SU-DHL-6 (cell line): Measurements from ENCODE around the gene DPY19L1.
"Not testable (repeated sequence)": the region's sequence is repeated elsewhere in the genome, so short reads cannot be mapped to it uniquely, and the experiment has no call there.

Experiments
- H2AFZ ChIP-seq: fragments of 200-600 bp; sonication (generic); 2 replicates; pipeline ENCODE4 v1.6.1; 2014; ENCODE audit warnings: low read depth, mild to moderate bottlenecking, moderate library complexity, mixed read lengths, antibody characterized with exemption, low read length; ENCODE audit not compliant: severe bottlenecking
- H3F3A ChIP-seq: fragments of 200-600 bp; shearing (Covaris generic); 2 replicates; pipeline ENCODE4 v1.6.0; 2016; ENCODE audit warnings: antibody characterized with exemption, mild to moderate bottlenecking; ENCODE audit not compliant: insufficient read depth
- H3K27ac ChIP-seq: fragments of 200-600 bp; sonication (generic); 2 replicates; pipeline ENCODE4 v1.5.1; 2016; ENCODE audit warnings: low read depth, mild to moderate bottlenecking, low read length, moderate library complexity, mixed read lengths
- H3K27me3 ChIP-seq: fragments of 200-600 bp; sonication (generic), shearing (Covaris generic); 2 replicates; pipeline ENCODE4 v1.6.0; 2014; ENCODE audit warnings: mild to moderate bottlenecking, low read length
- H3K36me3 ChIP-seq: fragments of 200-600 bp; sonication (generic); 2 replicates; pipeline ENCODE4 v1.6.1; 2014; ENCODE audit warnings: mild to moderate bottlenecking, low read length, mixed read lengths
- H3K4me2 ChIP-seq: fragments of 300-600, 200-600 bp; shearing (Covaris generic), sonication (generic); 2 replicates; pipeline ENCODE4 v1.6.0; 2014; ENCODE audit warnings: low read length, low read depth, mild to moderate bottlenecking; ENCODE audit not compliant: poor library complexity, severe bottlenecking
- H3K4me3 ChIP-seq: fragments of 200-600 bp; sonication (generic); 2 replicates; pipeline ENCODE4 v1.5.1; 2014; ENCODE audit warnings: antibody characterized with exemption, low read length, mild to moderate bottlenecking, mixed read lengths; ENCODE audit not compliant: insufficient read depth, poor library complexity, severe bottlenecking
- H3K79me2 ChIP-seq: fragments of 200-600 bp; sonication (generic); 2 replicates; pipeline ENCODE4 v1.6.1; 2014; ENCODE audit warnings: mild to moderate bottlenecking, low read length, moderate library complexity; ENCODE audit not compliant: insufficient read depth
- H3K9ac ChIP-seq: fragments of 200-600 bp; sonication (generic); 2 replicates; pipeline ENCODE4 v1.7.0; 2014; ENCODE audit warnings: mild to moderate bottlenecking, low read length
- H3K9me2 ChIP-seq: fragments of 200-600 bp; sonication (generic); replicated peaks from 2 replicates; pipeline ENCODE4 v1.6.1; 2014; ENCODE audit warnings: low read length; ENCODE audit not compliant: insufficient read depth
- H3K9me3 ChIP-seq: fragments of 200-600 bp; sonication (generic); 2 replicates; pipeline ENCODE4 v1.6.1; 2014; ENCODE audit warnings: low read length, mixed read lengths; ENCODE audit not compliant: insufficient read depth
- H4K20me1 ChIP-seq: fragments of 200-600 bp; sonication (generic); 2 replicates; pipeline ENCODE4 v1.6.1; 2014; ENCODE audit warnings: low read depth, mild to moderate bottlenecking, antibody characterized with exemption, low read length, moderate library complexity, mixed read lengths
- EZH2phosphoT487 ChIP-seq: fragments of 200-600 bp; sonication (generic), shearing (Covaris generic); conservative IDR thresholded peaks from 2 replicates; pipeline ENCODE4 v1.6.1; 2018; ENCODE audit warnings: mild to moderate bottlenecking, antibody characterized with exemption, low read length, moderate library complexity, mixed read lengths
- TF ChIP-seq, protein P1 (sequence below): fragments of 200-600 bp; sonication (generic); IDR thresholded peaks from one replicate; pipeline ENCODE4 v1.5.1; 2017; ENCODE audit warnings: antibody characterized with exemption, mild to moderate bottlenecking, low read length, moderate library complexity; ENCODE audit not compliant: insufficient read depth, poor library complexity, severe bottlenecking

DPY19L1 gene

DNA sequence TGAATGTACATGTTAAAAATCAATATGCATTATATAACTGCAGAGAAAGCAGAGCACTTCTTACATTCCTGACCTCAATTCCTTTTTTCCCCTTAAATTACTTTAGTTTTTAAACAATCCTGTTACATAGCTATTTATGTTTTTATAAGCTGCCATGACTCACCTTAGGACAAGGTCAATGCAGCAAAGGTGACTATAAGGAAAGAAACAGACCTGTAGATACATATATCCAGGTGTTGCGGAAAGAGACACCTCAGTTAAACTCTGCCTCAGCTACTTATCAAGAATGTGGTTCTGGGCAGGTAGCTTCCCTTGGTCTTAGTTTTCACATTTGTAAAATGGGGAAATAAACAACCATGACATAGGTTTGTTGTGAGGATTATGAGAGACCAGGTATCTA, 105.5 kb downstream of the DPY19L1 start:
- no peak overlapping the region for H3K4me3 ChIP-seq
- no peak overlapping the region for H3K4me2 ChIP-seq
- H4K20me1 ChIP-seq = no peaks in the 10 kb centered on the region
- no peaks in the 10 kb centered on the region for H3K9me2 ChIP-seq
- H3F3A ChIP-seq = no peaks in the 10 kb centered on the region
- H3K9ac ChIP-seq = no peak overlapping the region
- H2AFZ ChIP-seq = no peak overlapping the region
- no peaks in the 10 kb centered on the region for H3K9me3 ChIP-seq
- no peaks in the 10 kb centered on the region for H3K27me3 ChIP-seq
- no peak for TF ChIP-seq EZH2phosphoT487
- TF ChIP-seq, protein P1, sequence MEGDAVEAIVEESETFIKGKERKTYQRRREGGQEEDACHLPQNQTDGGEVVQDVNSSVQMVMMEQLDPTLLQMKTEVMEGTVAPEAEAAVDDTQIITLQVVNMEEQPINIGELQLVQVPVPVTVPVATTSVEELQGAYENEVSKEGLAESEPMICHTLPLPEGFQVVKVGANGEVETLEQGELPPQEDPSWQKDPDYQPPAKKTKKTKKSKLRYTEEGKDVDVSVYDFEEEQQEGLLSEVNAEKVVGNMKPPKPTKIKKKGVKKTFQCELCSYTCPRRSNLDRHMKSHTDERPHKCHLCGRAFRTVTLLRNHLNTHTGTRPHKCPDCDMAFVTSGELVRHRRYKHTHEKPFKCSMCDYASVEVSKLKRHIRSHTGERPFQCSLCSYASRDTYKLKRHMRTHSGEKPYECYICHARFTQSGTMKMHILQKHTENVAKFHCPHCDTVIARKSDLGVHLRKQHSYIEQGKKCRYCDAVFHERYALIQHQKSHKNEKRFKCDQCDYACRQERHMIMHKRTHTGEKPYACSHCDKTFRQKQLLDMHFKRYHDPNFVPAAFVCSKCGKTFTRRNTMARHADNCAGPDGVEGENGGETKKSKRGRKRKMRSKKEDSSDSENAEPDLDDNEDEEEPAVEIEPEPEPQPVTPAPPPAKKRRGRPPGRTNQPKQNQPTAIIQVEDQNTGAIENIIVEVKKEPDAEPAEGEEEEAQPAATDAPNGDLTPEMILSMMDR = no peak
- H3K36me3 ChIP-seq = no peaks in the 10 kb centered on the region
- H3K79me2 ChIP-seq = no peaks in the 10 kb centered on the region
- no peak overlapping the region for H3K27ac ChIP-seq

DNA sequence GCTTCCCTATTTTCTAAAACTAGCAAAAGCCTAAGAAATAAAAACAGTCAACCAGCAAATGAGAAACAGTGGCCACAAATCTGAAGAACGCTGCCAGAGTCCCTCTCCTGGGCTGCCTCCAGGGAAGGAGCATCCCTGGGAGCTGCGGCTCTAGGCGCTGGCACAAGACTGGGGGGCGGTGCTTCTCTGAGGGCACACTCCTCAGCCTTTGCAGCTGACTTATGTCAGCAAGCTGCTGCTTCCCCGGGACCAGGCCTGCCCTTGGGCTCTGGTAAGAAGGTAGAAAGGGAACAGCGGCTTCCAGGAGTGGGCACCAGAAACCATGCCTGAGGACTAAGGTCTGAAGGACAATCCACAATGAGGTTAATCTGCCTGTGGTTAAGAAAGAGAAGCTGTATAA, 107.5 kb downstream of the DPY19L1 start:
- H3K9me2 ChIP-seq, H2AFZ ChIP-seq, H3K27me3 ChIP-seq, H3F3A ChIP-seq, H3K79me2 ChIP-seq, H3K27ac ChIP-seq, H3K9me3 ChIP-seq, H3K36me3 ChIP-seq, H4K20me1 ChIP-seq, H3K4me2 ChIP-seq, H3K9ac ChIP-seq, H3K4me3 ChIP-seq: not testable (repeated sequence)

GRCh38 chr7:34928560-34928959, 108.7 kb downstream of the DPY19L1 start:
- Histone ChIP-seq H3K36me3 (no peaks in the 10 kb centered on the region), H3F3A (no peaks in the 10 kb centered on the region), H3K9me2 (no peaks in the 10 kb centered on the region), H3K4me3 (no peak overlapping the region), H3K4me2 (no peak overlapping the region), H3K27ac (no peak overlapping the region), H3K9ac (no peak overlapping the region), H2AFZ (no peak overlapping the region), H4K20me1 (no peaks in the 10 kb centered on the region), H3K9me3 (no peaks in the 10 kb centered on the region), H3K79me2 (no peaks in the 10 kb centered on the region), H3K27me3 (no peaks in the 10 kb centered on the region)
- TF ChIP-seq, protein P1 = no peak
- no peak for TF ChIP-seq EZH2phosphoT487

- TF ChIP-seq, protein P1 = peak; percentile 97
- TF ChIP-seq EZH2phosphoT487 = no peak
- H2AFZ ChIP-seq = no peak overlapping the region
- H3K27ac ChIP-seq = no peak overlapping the region
- no peak overlapping the region for H3K4me2 ChIP-seq
- no peaks in the 10 kb centered on the region for H3K9me2 ChIP-seq
- no peaks in the 10 kb centered on the region for H3K9me3 ChIP-seq
- H3K9ac ChIP-seq = no peak overlapping the region
- H3K79me2 ChIP-seq = no peaks in the 10 kb centered on the region
- no peaks in the 10 kb centered on the region for H3K36me3 ChIP-seq
- no peak overlapping the region for H3K4me3 ChIP-seq
- H3K27me3 ChIP-seq = no peaks in the 10 kb centered on the region
- H3F3A ChIP-seq = no peaks in the 10 kb centered on the region
- no peaks in the 10 kb centered on the region for H4K20me1 ChIP-seq
These were observed 109.2 kb downstream of the DPY19L1 start for GRCh38 chr7:34928052-34928451.

GRCh38 chr7:34920470-34920869, 116.8 kb downstream of the DPY19L1 start:
- not testable (repeated sequence) for H3K27me3 ChIP-seq, H2AFZ ChIP-seq, H3K9me3 ChIP-seq, H3F3A ChIP-seq, H4K20me1 ChIP-seq, H3K9ac ChIP-seq, H3K79me2 ChIP-seq, H3K4me2 ChIP-seq, H3K27ac ChIP-seq, H3K9me2 ChIP-seq, H3K36me3 ChIP-seq, H3K4me3 ChIP-seq

- not testable (repeated sequence) for H3K36me3 ChIP-seq, H3K9ac ChIP-seq, H3K27me3 ChIP-seq, H3K9me2 ChIP-seq, H3K9me3 ChIP-seq, H3K4me2 ChIP-seq, H3K4me3 ChIP-seq, H3K27ac ChIP-seq, H3F3A ChIP-seq, H3K79me2 ChIP-seq, H4K20me1 ChIP-seq, H2AFZ ChIP-seq
These were observed 118.2 kb downstream of the DPY19L1 start for GRCh38 chr7:34919038-34919437.
